HEK293 (cell line): ENCODE measurements around the gene MEF2C.

Source experiments
- SCRT1 ChIP-seq: fragments of 450-650 bp; formaldehyde crosslinking; IDR thresholded peaks from 2 replicates; pipeline ENCODE4 v1.5.1; 2016; ENCODE audit warnings: missing biosample characterization, missing genetic modification characterization, borderline replicate concordance
- ZFP37 ChIP-seq: fragments of 450-650 bp; formaldehyde crosslinking; IDR thresholded peaks from 2 replicates; pipeline ENCODE4 v1.5.1; 2016; ENCODE audit warnings: missing biosample characterization, missing genetic modification characterization
- ZNF175 ChIP-seq: fragments of 450-650 bp; formaldehyde crosslinking; IDR thresholded peaks from 2 replicates; pipeline ENCODE4 v1.5.1; 2016; ENCODE audit warnings: missing biosample characterization, missing genetic modification characterization
- ZNF24 ChIP-seq: fragments of 450-650 bp; formaldehyde crosslinking; IDR thresholded peaks from 2 replicates; pipeline ENCODE4 v1.5.1; 2016; ENCODE audit warnings: missing biosample characterization, missing genetic modification characterization
- TF ChIP-seq, protein P1 (sequence below): fragments of 450-650 bp; formaldehyde crosslinking; IDR thresholded peaks from 2 replicates; pipeline ENCODE4 v1.5.1; 2016; ENCODE audit warnings: missing biosample characterization, missing genetic modification characterization

- TF ChIP-seq SCRT1 (no peak), ZFP37 (tag by site-specific recombination) (no peak), ZNF24 (tag by site-specific recombination) (no peak), ZNF175 (tag by site-specific recombination) (no peak)
- TF ChIP-seq, protein P1, sequence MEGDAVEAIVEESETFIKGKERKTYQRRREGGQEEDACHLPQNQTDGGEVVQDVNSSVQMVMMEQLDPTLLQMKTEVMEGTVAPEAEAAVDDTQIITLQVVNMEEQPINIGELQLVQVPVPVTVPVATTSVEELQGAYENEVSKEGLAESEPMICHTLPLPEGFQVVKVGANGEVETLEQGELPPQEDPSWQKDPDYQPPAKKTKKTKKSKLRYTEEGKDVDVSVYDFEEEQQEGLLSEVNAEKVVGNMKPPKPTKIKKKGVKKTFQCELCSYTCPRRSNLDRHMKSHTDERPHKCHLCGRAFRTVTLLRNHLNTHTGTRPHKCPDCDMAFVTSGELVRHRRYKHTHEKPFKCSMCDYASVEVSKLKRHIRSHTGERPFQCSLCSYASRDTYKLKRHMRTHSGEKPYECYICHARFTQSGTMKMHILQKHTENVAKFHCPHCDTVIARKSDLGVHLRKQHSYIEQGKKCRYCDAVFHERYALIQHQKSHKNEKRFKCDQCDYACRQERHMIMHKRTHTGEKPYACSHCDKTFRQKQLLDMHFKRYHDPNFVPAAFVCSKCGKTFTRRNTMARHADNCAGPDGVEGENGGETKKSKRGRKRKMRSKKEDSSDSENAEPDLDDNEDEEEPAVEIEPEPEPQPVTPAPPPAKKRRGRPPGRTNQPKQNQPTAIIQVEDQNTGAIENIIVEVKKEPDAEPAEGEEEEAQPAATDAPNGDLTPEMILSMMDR, result no peak
Observed at GRCh38 chr5:88846434-88846833, 36.5 kb downstream of the MEF2C start.
